GM18951 (cell line): ENCODE measurements around the gene CEP43.
"Not testable (repeated sequence)": the region's sequence is repeated elsewhere in the genome, so short reads cannot be mapped to it uniquely, and the experiment has no call there.

Source experiments
- POLR2A ChIP-seq: IDR thresholded peaks from 4 replicates; pipeline ENCODE4 v1.6.1; 2011; ENCODE audit warnings: mild to moderate bottlenecking; ENCODE audit not compliant: insufficient read length, insufficient read depth; ENCODE audit errors: extremely low read depth
- in situ Hi-C: fragments of 300-500 bp; cut with MboI; formaldehyde crosslinking; loops from one replicate; pipeline ENCODE4 v1.12.0; 2022; ENCODE audit warnings: low sequenced_read_pairs, mixed read lengths, inconsistent platforms; ENCODE audit not compliant: unreplicated experiment

CEP43 gene, protein sequence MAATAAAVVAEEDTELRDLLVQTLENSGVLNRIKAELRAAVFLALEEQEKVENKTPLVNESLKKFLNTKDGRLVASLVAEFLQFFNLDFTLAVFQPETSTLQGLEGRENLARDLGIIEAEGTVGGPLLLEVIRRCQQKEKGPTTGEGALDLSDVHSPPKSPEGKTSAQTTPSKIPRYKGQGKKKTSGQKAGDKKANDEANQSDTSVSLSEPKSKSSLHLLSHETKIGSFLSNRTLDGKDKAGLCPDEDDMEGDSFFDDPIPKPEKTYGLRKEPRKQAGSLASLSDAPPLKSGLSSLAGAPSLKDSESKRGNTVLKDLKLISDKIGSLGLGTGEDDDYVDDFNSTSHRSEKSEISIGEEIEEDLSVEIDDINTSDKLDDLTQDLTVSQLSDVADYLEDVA

GRCh38 chr6:166999145-166999883, at the start of gene CEP43:
TSS of gene CEP43 (plus strand) at chr6:166999397. CDS start at chr6:166999413, 16 bp downstream.
- TF ChIP-seq POLR2A, result peak; percentile 71

GRCh38 chr6:166949528-166950442, 49.4 kb upstream of the CEP43 start:
- TF ChIP-seq POLR2A, result no peak
- in situ Hi-C loops, result no loop called here

More at GRCh38 chr6:166999145-166999883, at the start of gene CEP43:
- in situ Hi-C loops, result loop anchor here (10.0 kb wide), 1 partner anchor 225 kb away; no protein-coding TSS in a partner anchor

DNA sequence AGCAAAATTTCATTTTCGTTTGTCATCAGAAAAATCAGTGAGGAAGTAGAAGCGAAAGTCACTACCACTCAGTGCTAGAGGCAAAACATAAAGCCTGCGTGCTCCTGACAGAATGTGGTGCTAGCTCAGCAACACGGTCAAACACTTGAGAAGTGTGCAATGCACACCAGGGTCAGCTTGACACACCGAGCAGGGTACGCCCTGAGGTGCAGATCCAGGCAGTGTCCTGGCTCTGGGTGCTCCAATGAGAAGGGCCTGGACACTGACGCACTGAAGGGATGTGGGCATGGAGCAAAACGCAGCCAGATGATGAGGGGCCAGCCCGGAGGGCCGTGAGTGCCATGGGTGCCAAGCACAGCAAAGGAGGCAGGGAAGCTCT, 48.8 kb upstream of the CEP43 start:
- in situ Hi-C loops, result no loop called here
- peak; percentile 33 for TF ChIP-seq POLR2A

GRCh38 chr6:166950892-166951669, 48.1 kb upstream of the CEP43 start:
- in situ Hi-C loops, result not testable (repeated sequence)

DNA sequence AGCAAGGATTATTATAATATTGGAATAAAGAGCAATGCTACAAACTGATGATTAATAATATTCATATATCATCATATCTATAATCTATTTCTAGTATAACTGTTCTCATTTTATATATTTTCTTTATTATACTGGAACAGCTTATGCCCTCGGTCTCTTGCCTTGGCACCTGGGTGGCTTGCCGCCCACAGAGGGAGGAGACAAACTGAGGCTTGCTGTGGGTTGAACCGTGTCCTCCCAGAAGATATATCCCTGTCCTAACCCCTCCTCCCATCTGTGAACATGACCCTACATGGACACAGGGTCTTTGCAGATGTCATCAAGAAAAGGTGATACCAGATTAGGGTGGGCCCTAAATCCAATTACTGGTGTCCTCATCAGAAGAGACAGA, 47.5 kb upstream of the CEP43 start:
- in situ Hi-C loops, result no loop called here
- TF ChIP-seq POLR2A, result no peak

DNA sequence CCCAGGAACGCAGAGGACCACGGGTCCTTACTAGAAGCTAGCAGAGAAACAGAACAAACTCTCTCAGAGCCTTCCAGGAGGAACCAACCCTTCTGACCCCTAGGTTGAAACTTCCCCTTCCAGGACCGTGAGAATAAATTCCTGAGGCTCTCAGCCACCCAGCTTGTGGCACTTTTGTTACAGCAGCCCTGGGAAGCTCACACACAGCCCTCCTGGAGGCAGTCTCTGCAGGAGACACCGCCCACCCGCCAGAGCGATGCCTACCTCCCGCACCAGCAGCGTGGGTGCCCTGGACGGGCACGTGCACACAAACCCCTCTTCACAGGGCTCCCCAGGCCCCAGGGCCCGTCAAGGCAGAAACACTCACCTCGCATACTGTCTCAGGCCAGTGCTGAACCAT, 47.1 kb upstream of the CEP43 start:
- in situ Hi-C loops, result no loop called here
- no peak for TF ChIP-seq POLR2A

DNA sequence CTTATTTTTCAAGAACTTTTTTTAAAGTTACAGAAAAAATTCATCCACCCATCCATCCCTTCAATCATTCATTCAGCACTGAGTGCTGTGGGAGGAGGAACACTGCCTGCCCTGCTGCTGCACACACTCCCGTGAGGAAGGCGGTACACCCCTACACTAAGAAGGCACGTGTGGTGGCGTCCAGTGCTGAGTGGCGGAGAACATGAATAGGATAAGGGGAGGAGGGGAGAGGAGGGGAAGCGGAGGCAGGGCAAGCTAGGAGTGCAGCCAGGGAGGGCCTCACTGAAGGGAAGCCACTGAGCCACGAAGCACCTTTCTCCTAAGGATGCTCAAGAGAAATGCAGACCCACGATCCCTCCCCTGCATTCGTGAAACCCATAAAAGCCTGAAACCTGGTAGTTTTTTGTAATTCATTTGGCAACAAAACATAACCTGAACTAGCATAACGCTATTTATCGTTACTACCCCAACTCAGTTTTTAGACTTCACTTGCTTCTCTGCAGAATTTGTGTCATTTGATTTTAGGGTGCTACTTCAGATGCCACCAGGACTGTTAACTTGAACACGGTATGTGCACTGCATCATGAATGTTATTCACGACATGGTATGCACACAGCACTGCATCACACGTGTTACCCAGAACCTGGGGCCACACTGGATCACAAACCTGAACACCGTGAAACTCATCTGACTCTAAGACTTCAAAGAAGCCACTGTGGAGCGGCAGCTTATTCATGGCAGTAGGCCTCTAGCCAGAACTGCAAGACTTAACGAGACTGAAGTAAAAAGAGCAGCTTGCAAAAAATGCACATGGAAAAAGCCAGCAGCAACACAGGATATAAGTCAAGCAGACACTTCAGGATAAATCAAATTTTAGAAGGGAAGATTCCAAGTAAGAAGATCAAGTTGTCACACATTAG, 46.4 kb upstream of the CEP43 start:
- in situ Hi-C loops, result no loop called here
- no peak for TF ChIP-seq POLR2A

GRCh38 chr6:166954118-166954713, 45.0 kb upstream of the CEP43 start:
- in situ Hi-C loops, result no loop called here
- TF ChIP-seq POLR2A, result no peak

DNA sequence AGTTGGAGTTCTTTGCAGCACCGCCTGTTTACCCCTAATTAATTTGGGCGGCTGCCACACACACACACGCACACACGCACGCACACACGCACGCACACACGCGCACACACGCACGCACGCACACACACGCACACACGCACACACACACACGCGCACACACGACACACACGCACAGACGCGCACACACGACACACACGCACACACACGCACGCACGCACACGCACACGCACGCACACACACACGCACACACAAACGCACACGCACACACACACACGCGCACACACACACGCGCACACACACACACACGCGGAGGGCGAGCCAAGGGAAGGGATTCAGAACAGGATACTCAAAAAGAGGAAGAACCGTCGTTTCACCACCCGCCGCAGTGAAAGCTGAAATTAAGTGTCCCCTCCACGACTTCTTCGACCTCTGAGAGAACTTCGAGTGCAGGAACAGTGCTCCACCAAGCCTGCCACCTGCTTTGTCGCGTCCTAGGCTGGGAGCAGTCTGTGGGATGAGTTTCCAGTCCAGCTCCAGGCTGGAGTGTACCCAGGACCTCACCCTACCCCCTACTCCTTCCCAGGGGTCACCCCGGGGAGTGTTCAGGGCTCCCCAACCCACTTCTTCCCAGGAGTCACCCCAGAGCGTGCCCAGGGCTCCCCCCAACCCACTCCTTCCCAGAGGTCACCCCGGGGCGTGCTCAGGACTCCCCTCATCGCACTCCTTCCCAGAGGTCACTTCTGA, 43.9 kb upstream of the CEP43 start:
- no peak for TF ChIP-seq POLR2A
- in situ Hi-C loops, result no loop called here

DNA sequence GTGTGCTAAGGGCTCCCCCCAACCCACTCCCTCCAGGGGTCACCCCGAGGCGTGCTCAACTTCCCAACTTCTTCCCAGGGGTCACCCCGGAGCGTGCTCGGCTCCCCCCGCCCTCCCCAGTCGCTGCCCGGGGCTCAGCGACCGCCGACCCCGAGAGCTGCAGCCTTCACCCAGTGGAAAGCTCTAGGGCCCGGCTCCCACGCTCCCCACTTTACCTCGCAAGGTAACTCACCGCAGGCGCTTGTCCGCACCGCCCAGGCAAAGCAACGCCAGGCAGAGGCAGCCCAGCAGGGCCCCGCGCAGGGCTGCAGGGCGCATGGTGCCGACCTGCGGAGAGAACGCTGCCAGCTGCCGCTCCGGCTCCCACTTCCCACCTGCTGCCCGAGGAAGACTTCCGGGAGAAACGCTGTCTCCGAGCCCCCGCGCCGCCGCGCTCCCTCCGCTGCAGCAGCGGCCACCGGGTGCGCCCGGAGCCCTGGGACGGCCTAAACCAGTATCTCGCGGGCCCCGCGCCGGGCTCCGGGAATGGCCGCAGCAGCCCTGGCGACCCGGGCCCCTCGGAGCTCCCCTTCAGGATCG, 43.2 kb upstream of the CEP43 start:
- TF ChIP-seq POLR2A, result no peak
- in situ Hi-C loops, result no loop called here
